OCI-LY7 (cell line): ENCODE results near the gene UBE4B. TPM values are rescaled to one million over a fixed set of nuclear protein-coding genes. Genes with fewer than 3 reads are reported as not detected.

ENCODE experiments used
- BruUV-seq: library from RNA; stranded (reverse); fragments of 400-500 nt; replicated peaks from 2 replicates; lab custom pipeline; 2021; lab: Mats Ljungman, UMichigan
- CTCF ChIA-PET: fragments of 300-600 bp; sonication (Branson Sonifier 250); formaldehyde crosslinking; loops from one replicate; lab custom pipeline; 2022; ENCODE audit warnings: antibody characterized with exemption; ENCODE audit not compliant: unreplicated experiment; lab: Charles Lee
- POLR2A ChIA-PET: fragments of 300-600 bp; sonication (Branson Sonifier 250); formaldehyde crosslinking; loops from one replicate; lab custom pipeline; 2022; ENCODE audit warnings: antibody characterized with exemption; lab: Charles Lee
- DNase-seq: peaks from one replicate; pipeline ENCODE4 v3.0.0-alpha.2; 2015; ENCODE audit warnings: low spot score
- H2AFZ ChIP-seq: fragments of 200-600 bp; sonication (generic), shearing (Covaris generic); 2 replicates; pipeline ENCODE4 v1.6.1; 2014; ENCODE audit warnings: mild to moderate bottlenecking, antibody characterized with exemption, low read length, moderate library complexity
- H3K27ac ChIP-seq: fragments of 200-600 bp; sonication (generic); 2 replicates; pipeline ENCODE4 v1.5.1; 2014; ENCODE audit warnings: mixed run types, low read depth, mild to moderate bottlenecking, moderate library complexity, low read length, inconsistent platforms; ENCODE audit not compliant: poor library complexity, severe bottlenecking
- H3K36me3 ChIP-seq: fragments of 200-600 bp; sonication (generic); 2 replicates; pipeline ENCODE4 v1.6.1; 2014; ENCODE audit warnings: mild to moderate bottlenecking, antibody characterized with exemption, low read length, moderate library complexity, mixed read lengths; ENCODE audit not compliant: insufficient read depth
- H3K4me1 ChIP-seq: fragments of 200-600 bp; sonication (generic); 2 replicates; pipeline ENCODE4 v1.5.1; 2014; ENCODE audit warnings: mild to moderate bottlenecking, low read length; ENCODE audit not compliant: insufficient read depth, poor library complexity, severe bottlenecking
- H3K4me2 ChIP-seq: fragments of 200-600 bp; sonication (generic); 2 replicates; pipeline ENCODE4 v1.6.1; 2014; ENCODE audit warnings: mild to moderate bottlenecking, low read length
- H3K4me3 ChIP-seq: fragments of 200-600 bp; sonication (generic); 2 replicates; pipeline ENCODE4 v1.5.1; 2014; ENCODE audit warnings: mild to moderate bottlenecking, low read depth, low read length; ENCODE audit not compliant: poor library complexity, severe bottlenecking
- H3K79me2 ChIP-seq: fragments of 200-600 bp; sonication (generic); 2 replicates; pipeline ENCODE4 v1.6.1; 2016; ENCODE audit warnings: low read depth, mild to moderate bottlenecking, low read length, moderate library complexity, mixed read lengths; ENCODE audit not compliant: insufficient read depth
- H3K9me2 ChIP-seq: fragments of 200-600 bp; sonication (generic); 2 replicates; pipeline ENCODE4 v1.6.1; 2016; ENCODE audit warnings: mild to moderate bottlenecking, low read length, mixed read lengths; ENCODE audit not compliant: insufficient read depth
- H3K9me3 ChIP-seq: fragments of 200-600 bp; sonication (generic); 2 replicates; pipeline ENCODE4 v1.6.1; 2014; ENCODE audit warnings: mild to moderate bottlenecking, mixed run types, low read length, mixed read lengths
- H4K20me1 ChIP-seq: fragments of 200-600 bp; sonication (generic); 2 replicates; pipeline ENCODE4 v1.6.1; 2014; ENCODE audit warnings: mild to moderate bottlenecking, antibody characterized with exemption, low read length, moderate library complexity, mixed read lengths; ENCODE audit not compliant: insufficient read depth
- EZH2phosphoT487 ChIP-seq: fragments of 200-600 bp; sonication (generic); IDR thresholded peaks from 2 replicates; pipeline ENCODE4 v1.6.1; 2018; ENCODE audit warnings: low read depth, borderline replicate concordance, mild to moderate bottlenecking, mixed run types, antibody characterized with exemption, low read length, moderate library complexity, mixed read lengths
- intact Hi-C: fragments of 100-400 bp; cut with micrococcal nuclease; formaldehyde crosslinking; loops from one replicate; pipeline ENCODE4 v1.10.0; 2022; ENCODE audit not compliant: unreplicated experiment
- total RNA-seq, 2 experiments: library from RNA; depleted of rRNA in 1 of 2; stranded (reverse); fragments of >200 nt in 1 of 2; shearing (Covaris generic) in 1 of 2; gene quantifications; 2 replicates each; pipeline ENCODE4 v1.2.3, GENCODE V29; 2014 to 2022
- TF ChIP-seq, protein P1 (sequence below): fragments of 200-600 bp; sonication (generic); conservative IDR thresholded peaks from 2 replicates; pipeline ENCODE4 v1.5.1; 2014; ENCODE audit warnings: mild to moderate bottlenecking, antibody characterized with exemption, low read length, moderate library complexity, mixed read lengths

UBE4B gene
- total RNA-seq, 2 experiments from 2014 or later = 21.5 to 40.7 TPM

DNA sequence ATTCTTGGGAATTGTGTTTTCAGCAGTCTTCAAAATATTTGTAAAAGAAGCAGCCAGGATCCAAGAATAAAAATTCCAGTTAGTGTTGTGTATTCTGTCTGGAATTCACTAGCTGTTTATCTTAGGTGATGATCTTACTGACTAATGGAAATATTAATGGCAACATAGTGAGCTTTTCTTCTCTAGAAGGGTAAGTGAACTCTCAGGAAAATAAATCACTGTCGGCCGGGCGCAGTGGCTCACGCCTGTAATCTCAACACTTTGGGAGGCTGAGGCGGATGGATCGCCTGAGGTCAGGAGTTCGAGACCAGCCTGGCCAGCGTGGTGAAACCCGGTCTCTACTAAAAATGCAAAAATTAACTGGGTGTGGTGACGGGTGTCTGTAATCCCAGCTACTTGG, 90.2 kb downstream of the UBE4B start:
- no peak for DNase-seq
- no peaks in the 10 kb centered on the region for H3K4me1 ChIP-seq
- H3K4me2 ChIP-seq = no peak overlapping the region
- no TSS peak for BruUV-seq
- peaks cover 24% of the 10 kb centered on the region; the same call in 1 of the 2 replicates for H3K36me3 ChIP-seq
- H3K4me3 ChIP-seq = no peak overlapping the region
- no peaks in the 10 kb centered on the region for H3K79me2 ChIP-seq
- intact Hi-C loops = no loop called here
- H3K9me2 ChIP-seq = no peaks in the 10 kb centered on the region
- no peak overlapping the region for H3K27ac ChIP-seq
- no peaks in the 10 kb centered on the region for H4K20me1 ChIP-seq
- TF ChIP-seq, protein P1, sequence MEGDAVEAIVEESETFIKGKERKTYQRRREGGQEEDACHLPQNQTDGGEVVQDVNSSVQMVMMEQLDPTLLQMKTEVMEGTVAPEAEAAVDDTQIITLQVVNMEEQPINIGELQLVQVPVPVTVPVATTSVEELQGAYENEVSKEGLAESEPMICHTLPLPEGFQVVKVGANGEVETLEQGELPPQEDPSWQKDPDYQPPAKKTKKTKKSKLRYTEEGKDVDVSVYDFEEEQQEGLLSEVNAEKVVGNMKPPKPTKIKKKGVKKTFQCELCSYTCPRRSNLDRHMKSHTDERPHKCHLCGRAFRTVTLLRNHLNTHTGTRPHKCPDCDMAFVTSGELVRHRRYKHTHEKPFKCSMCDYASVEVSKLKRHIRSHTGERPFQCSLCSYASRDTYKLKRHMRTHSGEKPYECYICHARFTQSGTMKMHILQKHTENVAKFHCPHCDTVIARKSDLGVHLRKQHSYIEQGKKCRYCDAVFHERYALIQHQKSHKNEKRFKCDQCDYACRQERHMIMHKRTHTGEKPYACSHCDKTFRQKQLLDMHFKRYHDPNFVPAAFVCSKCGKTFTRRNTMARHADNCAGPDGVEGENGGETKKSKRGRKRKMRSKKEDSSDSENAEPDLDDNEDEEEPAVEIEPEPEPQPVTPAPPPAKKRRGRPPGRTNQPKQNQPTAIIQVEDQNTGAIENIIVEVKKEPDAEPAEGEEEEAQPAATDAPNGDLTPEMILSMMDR = no peak
- no peak for TF ChIP-seq EZH2phosphoT487
- no peaks in the 10 kb centered on the region for H3K9me3 ChIP-seq
- H2AFZ ChIP-seq = no peak overlapping the region
- POLR2A ChIA-PET = interaction anchor here (0.5 kb wide), 1 partner anchor 168 kb away, joined by 4 read pairs; no protein-coding TSS in a partner anchor
- CTCF ChIA-PET = no interaction called here

DNA sequence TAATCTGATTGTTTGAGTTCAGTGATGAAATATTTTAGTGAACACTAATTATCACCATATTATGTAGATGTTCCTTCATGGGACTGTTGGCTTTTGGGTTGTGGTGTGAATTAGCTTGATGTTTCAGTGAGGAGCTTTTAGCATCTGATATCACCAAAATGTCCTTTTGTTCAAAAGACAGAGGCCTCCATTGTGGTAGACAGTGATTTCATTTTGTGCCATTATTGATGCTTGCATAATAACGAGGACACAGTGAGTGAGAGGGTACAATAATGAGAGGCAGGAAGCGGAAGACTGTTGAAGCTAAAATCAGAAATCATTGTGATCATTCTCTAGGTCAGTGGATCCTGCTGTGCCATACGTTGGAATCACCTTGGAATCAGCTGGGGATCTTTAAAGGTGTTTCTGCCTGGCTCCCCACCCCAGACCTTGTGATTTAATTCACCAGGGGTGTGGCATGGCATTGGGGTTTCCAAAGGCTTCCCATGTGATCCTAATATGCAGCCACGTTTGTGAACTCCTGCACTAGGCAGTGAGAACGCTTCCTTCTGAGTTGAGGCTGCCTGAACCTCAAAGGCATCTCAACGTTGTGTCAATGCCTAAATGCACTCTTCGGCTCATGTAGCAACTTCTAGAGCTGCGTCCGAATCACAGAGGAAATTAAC, 95.5 kb downstream of the UBE4B start:
- H3K9me2 ChIP-seq = no peaks in the 10 kb centered on the region
- ChIA-PET CTCF (no interaction called here), POLR2A (interaction anchor here (0.6 to 1.6 kb wide), 6 partner anchors 13 to 1127 kb away, joined by 3 to 5 read pairs (median 3); no protein-coding TSS in a partner anchor)
- H3K4me2 ChIP-seq = no peak overlapping the region
- H3K4me3 ChIP-seq = no peak overlapping the region
- H3K9me3 ChIP-seq = no peaks in the 10 kb centered on the region
- no peak for DNase-seq
- H3K27ac ChIP-seq = no peak overlapping the region
- BruUV-seq = no TSS peak
- H2AFZ ChIP-seq = no peak overlapping the region
- no peaks in the 10 kb centered on the region for H3K4me1 ChIP-seq
- intact Hi-C loops = no loop called here
- no peaks in the 10 kb centered on the region for H4K20me1 ChIP-seq
- no peaks in the 10 kb centered on the region for H3K79me2 ChIP-seq
- TF ChIP-seq, protein P1 = no peak
- TF ChIP-seq EZH2phosphoT487 = no peak
- H3K36me3 ChIP-seq = peaks cover 26% of the 10 kb centered on the region

DNA sequence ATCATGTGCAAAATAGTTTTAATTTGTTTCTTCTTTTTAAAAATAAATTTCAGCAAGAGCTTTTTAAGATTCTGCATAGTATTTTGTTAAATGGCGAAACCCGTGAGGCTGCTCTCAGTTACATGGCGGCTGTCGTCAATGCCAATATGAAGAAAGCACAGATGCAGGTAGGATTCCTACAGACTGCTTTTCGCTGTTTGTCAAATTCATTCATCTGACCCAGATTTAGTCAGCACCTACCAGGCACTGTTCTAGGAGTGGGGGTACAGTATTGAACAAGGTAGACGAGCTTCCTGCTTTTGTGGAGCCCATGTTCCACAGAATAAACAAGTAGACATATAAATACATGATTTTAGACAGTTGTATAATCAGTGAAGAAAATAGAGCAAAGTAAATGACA, 99.6 kb downstream of the UBE4B start:
- no peak overlapping the region for H3K4me2 ChIP-seq
- no peaks in the 10 kb centered on the region for H4K20me1 ChIP-seq
- POLR2A ChIA-PET = interaction anchor here (0.5 to 0.9 kb wide), 3 partner anchors 8 to 117 kb away, joined by 3 read pairs; no protein-coding TSS in a partner anchor
- H3K36me3 ChIP-seq = peaks cover 51% of the 10 kb centered on the region
- TF ChIP-seq, protein P1 = no peak
- TF ChIP-seq EZH2phosphoT487 = no peak
- H3K27ac ChIP-seq = no peak overlapping the region
- no TSS peak for BruUV-seq
- intact Hi-C loops = no loop called here
- H3K9me2 ChIP-seq = no peaks in the 10 kb centered on the region
- no peaks in the 10 kb centered on the region for H3K4me1 ChIP-seq
- no peaks in the 10 kb centered on the region for H3K79me2 ChIP-seq
- no peak overlapping the region for H3K4me3 ChIP-seq
- no peak for DNase-seq
- H3K9me3 ChIP-seq = no peaks in the 10 kb centered on the region
- no peak overlapping the region for H2AFZ ChIP-seq
- CTCF ChIA-PET = no interaction called here
